ENCODE data around the gene ATXN7.

DNA sequence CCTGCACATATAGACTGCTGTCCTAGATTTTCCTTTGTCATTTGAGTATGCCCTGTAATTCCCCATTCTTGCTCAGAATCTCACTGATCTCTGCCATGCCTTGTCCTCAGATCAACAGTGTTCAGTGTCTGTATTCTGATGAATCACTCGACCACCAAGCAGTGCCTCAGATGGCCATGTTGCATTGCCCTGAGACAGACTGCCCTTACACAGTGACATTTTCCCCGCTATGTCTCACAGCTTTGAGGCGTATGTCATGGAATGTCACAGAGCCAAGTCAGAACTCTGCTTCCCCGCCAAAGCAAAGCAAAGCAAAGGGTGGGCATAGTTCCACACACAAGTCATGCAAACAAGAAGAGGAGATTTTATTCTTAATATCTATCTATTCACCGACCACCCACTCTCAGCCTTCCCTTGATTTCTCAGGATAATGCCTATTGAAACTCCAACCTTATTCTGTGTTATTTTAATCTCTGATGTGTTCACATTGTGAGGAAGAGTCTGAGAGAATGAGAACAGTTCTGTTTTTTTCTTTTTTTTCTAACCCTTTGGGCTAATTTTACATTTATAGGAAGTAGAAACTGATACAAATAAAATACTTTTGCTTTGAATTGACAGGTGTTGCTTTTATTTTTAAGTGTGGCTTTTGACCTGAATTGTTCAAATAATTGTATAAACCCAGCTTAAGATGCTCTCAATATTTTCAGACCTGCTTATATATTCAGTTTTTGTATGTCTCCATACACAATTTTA lies 176.5 kb downstream of the ATXN7 start:
- TF ChIP-seq CTCF (IDR thresholded peaks at IDR 0.05), result no peak
- TF ChIP-seq POLR2A (IDR thresholded peaks at IDR 0.05), result no peak

All from Peyer's patch (tissue), 4 donors.